H9 (cell line): ENCODE data around the gene TSPAN18. TPM values are rescaled to one million over a fixed set of nuclear protein-coding genes. Genes with fewer than 3 reads are reported as not detected.
A peak's percentile ranks its signal among the peaks of the same experiment; 100 is the strongest.

ENCODE experiments used
- DNase-seq: peaks from one replicate; pipeline ENCODE4 v3.0.0-alpha.2; 2017
- H2AFZ ChIP-seq: one replicate; pipeline ENCODE4 v1.6.1; 2013; ENCODE audit warnings: mild to moderate bottlenecking, low read length, control low read depth, moderate library complexity
- H2AK5ac ChIP-seq: 2 replicates; pipeline ENCODE4 v1.6.1; 2013; ENCODE audit warnings: low read length, control low read depth, mixed read lengths; ENCODE audit not compliant: insufficient read length
- H2BK120ac ChIP-seq: one replicate; pipeline ENCODE4 v1.6.1; 2013; ENCODE audit warnings: low read depth, mild to moderate bottlenecking, low read length, control low read depth, inconsistent platforms; ENCODE audit not compliant: poor library complexity, severe bottlenecking
- H2BK12ac ChIP-seq: 2 replicates; pipeline ENCODE4 v1.6.1; 2013; ENCODE audit warnings: low read length, control low read depth, mixed read lengths, low read depth; ENCODE audit not compliant: insufficient read length
- H2BK15ac ChIP-seq: 2 replicates; pipeline ENCODE4 v1.6.1; 2013; ENCODE audit warnings: low read depth, low read length, control low read depth
- H2BK20ac ChIP-seq: one replicate; pipeline ENCODE4 v1.6.1; 2013; ENCODE audit warnings: low read depth, mild to moderate bottlenecking, low read length, control low read depth, inconsistent platforms; ENCODE audit not compliant: poor library complexity, severe bottlenecking
- H2BK5ac ChIP-seq: 2 replicates; pipeline ENCODE4 v1.6.1; 2013; ENCODE audit warnings: low read length, control low read depth, mixed read lengths; ENCODE audit not compliant: insufficient read length
- H3K14ac ChIP-seq: 2 replicates; pipeline ENCODE4 v1.6.1; 2013; ENCODE audit warnings: low read length, control low read depth; ENCODE audit not compliant: insufficient read depth
- H3K18ac ChIP-seq: 2 replicates; pipeline ENCODE4 v1.6.1; 2013; ENCODE audit warnings: low read depth, mild to moderate bottlenecking, mixed read lengths, low read length, control low read depth; ENCODE audit not compliant: insufficient read length
- H3K23ac ChIP-seq: 2 replicates; pipeline ENCODE4 v1.6.1; 2013; ENCODE audit warnings: low read length, control low read depth, mixed read lengths, low read depth; ENCODE audit not compliant: insufficient read length
- H3K23me2 ChIP-seq: 2 replicates; pipeline ENCODE4 v1.6.1; 2013; ENCODE audit warnings: low read depth, mild to moderate bottlenecking, mixed read lengths, low read length, control low read depth; ENCODE audit not compliant: insufficient read length, poor library complexity, severe bottlenecking
- H3K27ac ChIP-seq: 2 replicates; pipeline ENCODE4 v1.5.1; 2013; ENCODE audit warnings: low read length, control low read depth, mixed read lengths, low read depth; ENCODE audit not compliant: insufficient read length
- H3K27me3 ChIP-seq: 2 replicates; pipeline ENCODE4 v1.6.1; 2013; ENCODE audit warnings: low read length, control low read depth, inconsistent platforms; ENCODE audit not compliant: insufficient read depth
- H3K4ac ChIP-seq: 2 replicates; pipeline ENCODE4 v1.6.1; 2013; ENCODE audit warnings: low read depth, mild to moderate bottlenecking, control low read depth, inconsistent platforms, low read length, moderate library complexity
- H3K4me1 ChIP-seq: 2 replicates; pipeline ENCODE4 v1.6.1; 2013; ENCODE audit warnings: low read length, control low read depth, inconsistent platforms; ENCODE audit not compliant: insufficient read depth
- H3K4me2 ChIP-seq: 2 replicates; pipeline ENCODE4 v1.6.1; 2013; ENCODE audit warnings: low read length, control low read depth, mixed read lengths; ENCODE audit not compliant: insufficient read length, insufficient read depth
- H3K56ac ChIP-seq: 2 replicates; pipeline ENCODE4 v1.6.1; 2013; ENCODE audit warnings: low read depth, mild to moderate bottlenecking, mixed read lengths, low read length, control low read depth; ENCODE audit not compliant: insufficient read length
- H3K79me1 ChIP-seq: 2 replicates; pipeline ENCODE4 v1.6.1; 2013; ENCODE audit warnings: low read depth, mild to moderate bottlenecking, moderate library complexity, low read length, control low read depth, inconsistent platforms; ENCODE audit not compliant: insufficient read depth, poor library complexity, severe bottlenecking
- H3K79me2 ChIP-seq: 2 replicates; pipeline ENCODE4 v1.6.1; 2013; ENCODE audit warnings: low read length, control low read depth, inconsistent platforms; ENCODE audit not compliant: insufficient read depth
- H3K9ac ChIP-seq: 2 replicates; pipeline ENCODE4 v1.6.1; 2013; ENCODE audit warnings: low read length, control low read depth, mixed read lengths; ENCODE audit not compliant: insufficient read length; ENCODE audit errors: extremely low read depth
- H3K9me3 ChIP-seq: one replicate; pipeline ENCODE4 v1.6.1; 2013; ENCODE audit warnings: low read depth, low read length, inconsistent platforms; ENCODE audit not compliant: control insufficient read depth
- H3T11ph ChIP-seq: one replicate; pipeline ENCODE4 v1.6.1; 2013; ENCODE audit warnings: mild to moderate bottlenecking, low read length, control low read depth, inconsistent platforms
- H4K20me1 ChIP-seq: one replicate; pipeline ENCODE4 v1.6.1; 2013; ENCODE audit not compliant: control insufficient read depth, insufficient read length, insufficient read depth
- H4K5ac ChIP-seq: 2 replicates; pipeline ENCODE4 v1.6.1; 2013; ENCODE audit warnings: low read depth, mild to moderate bottlenecking, mixed read lengths, low read length, control low read depth; ENCODE audit not compliant: insufficient read length
- H4K8ac ChIP-seq: replicated peaks from 2 replicates; pipeline ENCODE4 v1.6.1; 2013; ENCODE audit warnings: low read length, control low read depth, mixed read lengths, low read depth; ENCODE audit not compliant: insufficient read length
- H4K91ac ChIP-seq: 2 replicates; pipeline ENCODE4 v1.6.1; 2013; ENCODE audit warnings: low read depth, mild to moderate bottlenecking, moderate library complexity, mixed read lengths, low read length, control low read depth; ENCODE audit not compliant: insufficient read length
- H3K27ac Mint-ChIP-seq, 3 experiments: 2 replicates in 2 of 3; 3 replicates in 1 of 3; pipeline ENCODE4 v1.8.0; 2020 to 2021; ENCODE audit warnings: mixed read lengths in 3 of 3, mild to moderate bottlenecking in 1 of 3, moderate library complexity in 1 of 3
- H3K27me3 Mint-ChIP-seq: 2 replicates; pipeline ENCODE4 v1.8.0; 2021; ENCODE audit warnings: low read depth, mild to moderate bottlenecking, moderate library complexity, mixed read lengths
- H3K36me3 Mint-ChIP-seq, 3 experiments: 2 replicates in 2 of 3; 3 replicates in 1 of 3; pipeline ENCODE4 v1.8.0; 2020 to 2021; ENCODE audit warnings: low read depth in 3 of 3, mixed read lengths in 3 of 3; ENCODE audit not compliant: insufficient read depth in 1 of 3
- H3K4me1 Mint-ChIP-seq, 2 experiments: 2 replicates each; pipeline ENCODE4 v1.8.0; 2020; ENCODE audit warnings: mixed read lengths in 2 of 2
- H3K4me3 Mint-ChIP-seq, 2 experiments: 2 replicates in 1 of 2; 3 replicates in 1 of 2; pipeline ENCODE4 v1.8.0; 2020 to 2021; ENCODE audit warnings: mild to moderate bottlenecking in 2 of 2, mixed read lengths in 2 of 2, moderate library complexity in 1 of 2
- H3K9me3 Mint-ChIP-seq, 2 experiments: 2 replicates in 1 of 2; 3 replicates in 1 of 2; pipeline ENCODE4 v1.8.0; 2020; ENCODE audit warnings: mild to moderate bottlenecking in 2 of 2, mixed read lengths in 2 of 2, moderate library complexity in 1 of 2
- WGBS: extraction: QIAGEN DNeasy Blood & Tissue Kit; methylation state at CpG from one replicate; pipeline ENCODE4 v1.1.7; 2013; ENCODE audit warnings: missing lambda C conversion rate, low lambda C conversion rate, mixed read lengths; ENCODE audit not compliant: insufficient read length; ENCODE audit errors: extremely low coverage; 5-methylcytosine and 5-hydroxymethylcytosine counted together
- total RNA-seq: library from RNA; stranded (reverse); gene quantifications from 2 replicates; pipeline ENCODE4 v1.2.1, GENCODE V29; 2021
- TF ChIP-seq, protein P1 (sequence below): fragments of 200-600 bp; sonication (generic); conservative IDR thresholded peaks from 3 replicates; pipeline ENCODE4 v1.8.0; 2021; ENCODE audit warnings: antibody characterized with exemption, mild to moderate bottlenecking

Gene TSPAN18
- total RNA-seq, 1 experiment from 2014 or later = 25.3 TPM

DNA sequence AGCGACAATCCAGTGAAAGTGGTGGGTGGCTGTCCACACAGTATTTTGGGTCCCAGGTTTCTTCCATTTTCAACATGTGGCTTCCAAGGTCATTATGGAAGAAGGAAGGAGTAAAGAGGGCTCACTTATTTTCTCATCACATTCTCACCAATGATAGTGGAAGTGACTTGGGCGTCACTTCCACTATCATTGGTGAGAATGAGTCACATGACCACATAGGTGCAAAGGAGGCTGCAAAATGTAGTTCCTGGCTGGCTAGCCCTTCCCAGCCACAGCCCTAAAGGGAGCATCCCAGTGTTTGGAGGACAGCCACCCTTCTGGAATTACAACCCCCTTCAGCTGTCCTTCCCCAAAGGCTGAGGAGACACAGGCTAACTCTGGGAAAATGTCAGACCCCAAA is 95.6 kb downstream of the TSPAN18 start:
- no peak overlapping the region for H2AK5ac ChIP-seq
- no peak overlapping the region for H3K18ac ChIP-seq
- no peaks in the 10 kb centered on the region for H3K79me1 ChIP-seq
- H3K4me3 Mint-ChIP-seq = no peak overlapping the region
- peaks cover 33 to 39% of the 10 kb centered on the region in 2 experiments for H3K4me1 Mint-ChIP-seq
- no peak overlapping the region for H4K8ac ChIP-seq
- no peaks in the 10 kb centered on the region for H3K79me2 ChIP-seq
- H3K9ac ChIP-seq = no peak overlapping the region
- no CpG with 5 or more reads among the region's 2 CpGs for WGBS
- H4K20me1 ChIP-seq = no peaks in the 10 kb centered on the region
- no peak for DNase-seq
- no peak overlapping the region for H3K27ac ChIP-seq
- H3T11ph ChIP-seq = no peak overlapping the region
- H2AFZ ChIP-seq = no peak overlapping the region
- H3K4ac ChIP-seq = no peak overlapping the region
- no peak overlapping the region for H4K91ac ChIP-seq
- H2BK12ac ChIP-seq = no peak overlapping the region
- TF ChIP-seq, protein P1, sequence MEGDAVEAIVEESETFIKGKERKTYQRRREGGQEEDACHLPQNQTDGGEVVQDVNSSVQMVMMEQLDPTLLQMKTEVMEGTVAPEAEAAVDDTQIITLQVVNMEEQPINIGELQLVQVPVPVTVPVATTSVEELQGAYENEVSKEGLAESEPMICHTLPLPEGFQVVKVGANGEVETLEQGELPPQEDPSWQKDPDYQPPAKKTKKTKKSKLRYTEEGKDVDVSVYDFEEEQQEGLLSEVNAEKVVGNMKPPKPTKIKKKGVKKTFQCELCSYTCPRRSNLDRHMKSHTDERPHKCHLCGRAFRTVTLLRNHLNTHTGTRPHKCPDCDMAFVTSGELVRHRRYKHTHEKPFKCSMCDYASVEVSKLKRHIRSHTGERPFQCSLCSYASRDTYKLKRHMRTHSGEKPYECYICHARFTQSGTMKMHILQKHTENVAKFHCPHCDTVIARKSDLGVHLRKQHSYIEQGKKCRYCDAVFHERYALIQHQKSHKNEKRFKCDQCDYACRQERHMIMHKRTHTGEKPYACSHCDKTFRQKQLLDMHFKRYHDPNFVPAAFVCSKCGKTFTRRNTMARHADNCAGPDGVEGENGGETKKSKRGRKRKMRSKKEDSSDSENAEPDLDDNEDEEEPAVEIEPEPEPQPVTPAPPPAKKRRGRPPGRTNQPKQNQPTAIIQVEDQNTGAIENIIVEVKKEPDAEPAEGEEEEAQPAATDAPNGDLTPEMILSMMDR = no peak
- H3K23ac ChIP-seq = no peak overlapping the region
- H3K4me1 ChIP-seq = peaks cover 12% of the 10 kb centered on the region; the same call in 1 of the 2 replicates
- peak overlapping the region in 1 of 3 experiments; percentile 18; a peak in 1 of 7 replicates for H3K27ac Mint-ChIP-seq
- no peaks in the 10 kb centered on the region for H3K27me3 ChIP-seq
- H3K56ac ChIP-seq = no peak overlapping the region
- peaks cover 39% of the 10 kb centered on the region for H3K27me3 Mint-ChIP-seq
- H2BK5ac ChIP-seq = no peak overlapping the region
- H3K4me2 ChIP-seq = no peak overlapping the region
- H3K9me3 ChIP-seq = no peaks in the 10 kb centered on the region
- H3K14ac ChIP-seq = no peak overlapping the region
- no peak overlapping the region for H2BK15ac ChIP-seq
- no peaks in the 10 kb centered on the region for H3K23me2 ChIP-seq
- H4K5ac ChIP-seq = no peak overlapping the region
- no peak overlapping the region for H2BK120ac ChIP-seq
- H3K9me3 Mint-ChIP-seq = peaks cover 5 to 9% of the 10 kb centered on the region in 2 experiments
- H2BK20ac ChIP-seq = no peak overlapping the region
- peaks cover 4 to 9% (median 5%) of the 10 kb centered on the region in 3 experiments; a peak in 3 of 7 replicates for H3K36me3 Mint-ChIP-seq
